Stimulated activated CD8-positive, alpha-beta memory T cell treated with anti-CD3 and anti-CD28 coated beads, Interleukin-12 subunit alpha, Interleukin-12 subunit beta, amount 100 ng/mL, for 24 hours (primary cell): ENCODE data around the gene TIMM9.
"Not testable (repeated sequence)": the region's sequence is repeated elsewhere in the genome, so short reads cannot be mapped to it uniquely, and the experiment has no call there.

Source experiments
- DNase-seq: peaks from one replicate; pipeline ENCODE4 v3.0.0-alpha.2; 2020; ENCODE audit errors: extremely low read depth

Gene TIMM9

DNA sequence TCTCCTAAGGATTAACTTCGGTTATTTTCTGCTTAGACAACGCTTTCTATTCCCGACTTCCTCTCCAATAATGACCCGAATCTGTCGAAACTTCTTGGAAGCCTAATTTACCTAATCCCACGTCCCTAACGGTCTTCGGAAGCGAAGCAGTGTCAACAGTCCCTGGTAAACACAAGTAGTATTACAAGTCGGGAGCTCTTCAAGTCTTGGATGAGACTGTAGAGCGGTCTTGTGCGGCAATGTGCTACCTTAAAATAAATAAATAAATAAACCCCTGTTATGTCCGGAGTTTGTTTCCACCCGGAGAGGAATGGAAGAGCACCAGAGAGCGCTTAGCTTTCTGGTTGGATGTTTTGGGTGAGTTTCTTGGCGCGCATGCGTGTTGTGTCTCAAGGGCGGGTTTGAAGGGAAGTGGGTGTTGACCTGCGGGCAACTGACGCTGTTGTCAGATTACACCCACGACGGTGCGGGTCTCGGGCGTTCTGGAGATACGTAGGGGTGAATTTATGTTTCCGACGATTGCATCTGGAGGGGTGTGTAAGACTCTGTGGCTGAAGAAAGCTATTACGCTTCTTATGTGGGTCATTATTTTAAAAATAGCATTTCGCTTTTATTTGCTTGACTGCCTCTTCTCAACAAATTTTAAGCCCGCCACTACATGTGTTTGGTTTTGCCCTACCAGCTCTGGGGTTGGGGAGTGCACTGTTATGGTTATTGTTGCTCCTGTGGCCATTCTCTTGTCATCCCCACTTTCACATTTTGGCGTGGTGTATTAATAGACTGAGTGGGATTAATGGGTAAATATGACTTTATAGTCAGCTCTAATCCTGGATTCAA lies at the start of gene TIMM9, which contains the start of gene KIAA0586:
Gene TIMM9 (minus strand): TSS at position 251 of the 837 bp plus-strand sequence. CDS start 15,586 bp downstream, outside the sequence.
Gene KIAA0586 (plus strand): TSS at position 439 of the 837 bp plus-strand sequence. CDS start 546 bp downstream, outside the sequence.
- peak; percentile 92 for DNase-seq

DNA sequence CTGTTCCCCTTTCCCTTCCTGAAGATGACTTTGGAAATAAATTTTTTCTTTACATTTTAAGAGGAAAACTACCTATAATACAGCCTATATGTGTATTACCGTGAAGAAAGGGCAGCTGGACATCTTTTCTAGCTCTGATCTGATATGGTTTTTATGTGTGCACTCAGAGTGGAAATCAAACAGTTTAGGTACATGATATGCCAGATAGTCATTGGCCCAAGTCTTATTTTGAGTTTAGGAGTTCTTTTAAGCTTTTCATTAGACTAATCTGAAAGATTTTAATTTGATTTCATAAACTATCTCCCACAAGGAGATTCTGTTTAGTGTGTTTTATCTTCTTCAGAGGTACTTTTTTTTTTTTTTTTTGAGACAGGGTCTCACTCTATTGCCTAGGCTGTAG lies 49.0 kb upstream of the TIMM9 start:
- DNase-seq: no peak

DNA sequence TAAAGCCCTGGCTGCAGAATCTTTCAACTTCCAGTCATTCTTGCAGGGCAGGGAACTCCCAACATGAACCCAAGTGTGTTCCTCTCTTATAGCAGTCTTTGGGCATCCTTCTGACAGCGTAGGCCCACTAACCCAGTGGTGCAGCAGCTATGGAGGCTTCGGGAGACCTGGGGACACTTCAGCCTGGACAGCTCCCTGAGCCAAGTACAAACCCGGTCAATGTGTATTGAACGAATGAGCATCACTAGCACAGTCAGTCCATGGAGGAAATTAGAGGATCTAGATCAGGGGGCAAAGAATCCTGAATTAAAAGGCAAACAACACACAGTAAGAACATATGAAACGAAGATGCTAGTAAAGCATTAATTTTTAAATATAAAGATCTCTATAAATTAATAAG lies 42.0 kb upstream of the TIMM9 start:
- no peak for DNase-seq

DNA sequence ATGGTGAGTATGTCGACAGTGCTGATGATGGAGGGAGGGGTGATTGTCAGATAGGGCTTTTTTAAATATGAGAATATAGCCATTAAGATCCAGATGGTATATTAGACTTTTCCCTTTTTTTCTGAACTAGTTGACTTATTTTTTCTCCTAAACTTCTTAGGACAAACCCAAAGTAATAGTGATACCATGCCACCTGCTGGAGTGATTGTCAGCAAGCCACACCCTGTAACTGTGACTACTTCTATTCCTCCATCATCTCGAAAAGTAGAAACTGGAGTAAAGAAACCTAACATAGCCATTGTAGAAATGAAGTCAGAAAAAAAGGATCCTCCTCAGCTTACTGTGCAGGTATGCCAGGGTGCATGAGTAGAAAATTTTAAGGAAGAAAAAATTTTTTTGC lies 40.2 kb upstream of the TIMM9 start:
- DNase-seq: no peak

DNA sequence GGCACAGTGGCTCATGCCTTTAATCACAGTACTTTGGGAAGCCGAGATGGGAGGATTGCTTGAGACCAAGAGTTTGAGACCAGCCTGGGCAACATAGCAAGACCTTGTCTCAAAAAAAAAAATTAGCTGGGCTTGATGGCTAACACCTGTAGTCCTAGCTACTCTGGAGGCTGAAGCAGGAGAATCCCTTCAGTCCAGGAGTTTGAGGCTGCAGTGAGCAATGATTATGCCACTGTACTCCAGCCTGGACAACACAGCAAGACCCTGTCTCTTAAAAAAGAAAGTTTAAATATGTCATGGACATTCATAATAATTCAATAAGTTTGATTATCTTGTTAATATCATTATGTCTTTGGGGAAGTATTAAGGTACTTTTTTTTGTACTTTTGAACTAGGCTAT lies 39.1 kb upstream of the TIMM9 start:
- no peak for DNase-seq

DNA sequence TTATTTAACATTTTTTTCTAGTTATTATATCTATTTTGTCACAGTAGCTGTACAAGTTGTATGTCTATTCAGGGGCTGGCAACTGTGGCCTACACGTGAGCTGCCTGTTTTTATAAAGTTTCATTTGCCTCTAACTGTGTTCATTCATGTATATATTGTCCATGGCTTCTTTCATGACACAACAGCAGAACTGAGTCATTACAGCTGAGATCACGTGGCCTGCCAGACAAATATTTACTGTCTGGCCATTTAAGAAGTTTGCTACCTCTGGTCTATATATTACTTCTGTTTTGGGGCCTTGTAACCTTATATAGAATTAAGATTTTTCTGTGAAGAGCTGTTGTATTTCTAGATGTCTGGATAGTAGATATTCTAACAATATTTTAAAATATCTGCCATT lies 38.1 kb upstream of the TIMM9 start:
- DNase-seq: no peak

GRCh38 chr14:58464652-58465051 lies 37.3 kb upstream of the TIMM9 start:
- DNase-seq: no peak

DNA sequence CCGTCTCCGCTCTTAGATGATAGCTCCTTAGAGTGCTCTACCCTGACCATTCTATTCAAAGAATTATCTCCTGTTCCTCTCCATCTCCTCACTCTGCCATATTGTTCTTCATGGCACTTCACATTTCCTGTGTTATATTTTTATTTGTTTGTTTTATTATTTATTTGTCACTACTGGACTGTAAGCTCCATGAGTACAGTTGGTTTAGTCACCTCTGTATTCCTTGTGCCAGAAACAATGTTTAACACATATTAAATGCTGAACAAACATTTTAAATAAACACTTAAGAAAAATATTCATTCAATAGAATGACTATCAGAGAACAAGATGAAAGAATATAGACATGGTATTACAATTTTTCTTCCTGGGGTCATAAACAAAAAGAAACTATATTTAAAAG lies 35.8 kb upstream of the TIMM9 start:
- DNase-seq: no peak

- DNase-seq: no peak
Observed at GRCh38 chr14:58460772-58461171, 33.4 kb upstream of the TIMM9 start.

- no peak for DNase-seq
Observed at GRCh38 chr14:58455593-58456265, 28.4 kb upstream of the TIMM9 start.

- DNase-seq: no peak
Observed at GRCh38 chr14:58444627-58445026, 17.3 kb upstream of the TIMM9 start.

DNA sequence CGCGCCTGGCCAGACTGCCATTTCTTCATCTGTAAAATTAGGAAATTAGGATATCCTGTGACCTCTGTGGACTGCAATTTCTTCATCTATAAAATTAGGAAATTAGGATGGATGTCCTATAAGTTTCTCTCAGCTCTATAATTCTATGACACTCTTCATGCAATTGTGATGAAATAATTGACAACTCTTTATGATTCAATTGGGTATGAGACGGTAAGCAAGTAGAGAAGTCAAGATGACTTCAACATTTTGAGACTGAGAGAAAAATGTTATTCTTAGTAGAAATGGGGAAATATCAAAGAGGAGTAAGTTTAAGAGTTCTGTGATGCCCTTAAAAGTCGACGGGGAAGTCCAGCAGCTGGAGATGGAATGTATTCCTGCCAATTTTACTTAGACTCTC lies 12.1 kb upstream of the TIMM9 start:
- no peak for DNase-seq

GRCh38 chr14:58430156-58430555 lies 2.8 kb upstream of the TIMM9 start:
- DNase-seq: no peak

DNA sequence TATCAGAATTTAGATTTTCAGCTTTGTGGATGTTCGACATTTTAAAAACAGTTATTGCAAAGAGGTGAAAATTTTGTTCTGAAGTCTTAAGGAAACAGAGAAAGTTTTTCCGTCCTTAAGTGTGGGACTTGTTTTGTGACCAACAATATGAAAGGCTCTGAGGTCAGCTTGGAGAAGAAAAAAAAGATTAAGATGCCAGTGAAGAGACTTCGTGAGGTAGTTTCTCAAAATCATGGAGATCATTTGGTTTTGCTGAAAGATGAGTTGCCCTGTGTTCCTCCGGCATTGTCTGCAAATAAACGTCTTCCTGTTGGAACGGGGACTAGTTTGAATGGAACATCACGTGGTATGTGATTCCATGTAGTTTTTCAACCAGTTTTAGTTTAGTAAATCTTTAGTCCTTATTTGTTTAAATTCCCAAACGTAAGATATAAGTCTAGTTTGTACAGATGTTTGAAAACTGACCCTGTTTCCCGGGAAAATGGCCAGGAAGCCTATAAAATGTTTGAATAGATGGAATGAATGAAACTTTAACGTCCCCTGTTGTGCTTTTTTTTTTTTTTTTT lies 870 bp upstream of the TIMM9 start:
- DNase-seq: no peak

GRCh38 chr14:58426670-58427280 lies 556 bp downstream of the TIMM9 start:
- DNase-seq: peak; percentile 16

GRCh38 chr14:58416934-58417333 lies 10.4 kb downstream of the TIMM9 start:
- DNase-seq: not testable (repeated sequence)

- no peak for DNase-seq
Observed at GRCh38 chr14:58415636-58416547, 11.4 kb downstream of the TIMM9 start.

GRCh38 chr14:58414845-58415244 lies 12.5 kb downstream of the TIMM9 start:
- DNase-seq: no peak

DNA sequence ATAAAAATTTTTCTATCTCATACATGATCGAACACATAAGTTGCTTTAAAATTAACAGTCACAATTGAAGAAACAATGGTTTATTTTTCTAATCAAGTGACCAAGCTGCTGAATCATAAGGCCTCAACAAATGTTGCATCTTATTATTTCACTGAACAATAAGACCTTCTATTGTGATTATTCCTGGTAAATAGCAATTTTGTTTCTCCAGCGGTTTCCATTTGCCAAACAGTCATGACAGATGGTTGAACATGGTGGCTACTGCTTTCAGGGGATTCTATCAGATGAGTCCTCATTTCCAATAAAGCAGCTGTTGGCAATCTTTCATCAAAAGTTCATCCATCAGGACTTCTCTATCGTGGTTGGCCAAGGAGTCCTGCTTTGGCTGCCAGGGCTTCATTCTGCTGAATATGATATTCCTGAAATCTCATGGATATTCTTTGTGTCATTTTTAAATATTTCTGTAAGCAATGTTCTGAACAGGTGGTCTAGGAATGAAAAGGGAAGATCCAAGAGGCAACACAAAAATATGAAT lies 18.6 kb downstream of the TIMM9 start:
- no peak for DNase-seq

- DNase-seq: no peak
Observed at GRCh38 chr14:58401587-58401986, 25.7 kb downstream of the TIMM9 start.

DNA sequence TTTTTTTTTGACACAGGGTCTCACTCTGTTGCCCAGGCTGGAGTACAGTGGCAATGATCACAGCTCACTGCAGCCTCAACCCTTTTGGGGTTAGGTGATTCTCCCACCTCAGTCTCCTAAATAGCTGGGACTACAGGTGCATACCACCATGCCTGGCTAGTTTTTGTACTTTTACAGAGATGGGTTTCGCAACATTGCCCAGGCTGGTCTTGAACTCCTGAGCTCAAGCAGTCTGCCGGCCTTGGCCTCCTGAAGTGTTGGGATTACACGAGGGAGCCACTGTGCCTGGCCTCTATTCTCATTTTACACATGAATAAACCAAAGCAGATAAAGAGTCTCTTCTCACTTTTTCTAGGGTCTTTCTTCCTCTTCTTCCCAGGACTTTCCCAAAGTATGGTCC lies 28.4 kb downstream of the TIMM9 start:
- no peak for DNase-seq
